HL-60/S4 treated with retinoic acid at 250 ng/mL for 4 days and 3 days (cell line): ENCODE results near the gene ITPK1.
"Not testable (repeated sequence)": the region's sequence is repeated elsewhere in the genome, so short reads cannot be mapped to it uniquely, and the experiment has no call there.

Experiments used
- in situ Hi-C: fragments of 300-500 bp; cut with MboI; formaldehyde crosslinking; loops from 2 replicates; pipeline ENCODE4 v1.7.0; 2022; ENCODE audit warnings: low sequenced_read_pairs

The ITPK1 gene

DNA sequence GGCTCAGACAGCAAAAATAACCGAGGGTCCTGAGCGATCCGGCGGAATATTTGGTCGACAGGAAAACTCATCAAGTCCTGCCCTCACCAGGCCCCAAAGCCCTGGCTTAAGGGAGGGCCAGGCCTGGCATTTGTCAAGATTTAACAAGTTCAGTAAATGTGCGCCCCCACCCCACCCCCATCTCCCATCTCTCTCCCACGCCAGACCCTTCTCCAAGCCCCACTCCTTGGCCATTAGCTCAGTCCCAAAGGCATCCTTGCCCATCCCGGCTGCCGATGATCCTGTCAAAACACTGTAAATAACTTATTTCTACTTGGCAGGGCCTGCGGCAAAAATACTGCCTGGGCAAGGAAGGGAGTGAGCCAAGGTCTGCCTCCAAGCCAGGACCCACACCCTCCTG lies 52.8 kb downstream of the ITPK1 start:
- in situ Hi-C loops, result no loop called here

DNA sequence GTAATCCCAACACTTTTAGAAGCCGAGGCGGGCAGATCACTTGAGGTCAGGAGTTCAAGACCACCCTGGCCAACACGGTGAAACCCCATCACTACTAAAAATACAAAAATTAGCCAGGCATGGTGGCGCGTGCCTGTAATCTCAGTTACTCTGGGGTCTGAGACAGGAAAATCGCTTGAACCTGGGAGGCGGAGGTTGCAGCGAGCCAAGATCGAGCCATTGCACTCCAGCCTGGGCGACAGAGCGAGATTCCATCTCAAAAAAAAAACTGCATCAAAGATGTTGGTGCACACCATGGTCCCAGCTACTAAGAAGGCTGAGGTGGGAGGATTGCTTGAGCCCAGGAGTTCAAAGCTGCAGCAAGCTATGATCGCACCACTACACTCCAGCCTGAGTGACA lies 53.7 kb downstream of the ITPK1 start:
- in situ Hi-C loops, result not testable (repeated sequence)

DNA sequence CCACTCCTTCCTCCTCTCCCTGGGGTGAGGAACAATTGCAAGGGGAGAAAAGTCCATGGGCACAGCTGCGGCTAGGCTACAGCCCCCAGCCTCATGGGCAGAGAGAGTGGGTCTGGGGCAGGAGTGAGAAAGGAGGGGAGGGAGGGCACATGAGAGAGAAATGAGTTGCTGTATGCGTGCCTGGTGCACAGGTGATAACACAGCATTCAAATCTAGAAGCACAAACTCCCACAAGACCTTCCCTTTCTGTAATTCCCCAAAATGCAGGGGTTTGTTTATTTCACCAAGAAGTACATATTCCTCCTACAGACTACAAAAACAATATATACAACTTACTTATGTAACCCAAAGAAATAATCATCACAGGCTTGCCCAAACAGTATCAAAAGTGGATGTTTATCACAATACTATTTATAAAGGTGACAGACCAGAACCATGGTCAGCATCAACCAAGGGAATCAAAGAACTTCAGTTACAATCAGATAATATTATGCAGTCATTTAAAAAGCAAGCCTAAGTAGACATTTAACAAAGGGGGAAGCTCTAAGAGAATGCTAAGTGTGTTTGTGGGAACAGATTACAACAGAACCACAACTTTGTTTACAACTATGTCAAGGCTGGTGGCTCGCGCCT lies 54.2 kb downstream of the ITPK1 start:
- in situ Hi-C loops, result no loop called here

DNA sequence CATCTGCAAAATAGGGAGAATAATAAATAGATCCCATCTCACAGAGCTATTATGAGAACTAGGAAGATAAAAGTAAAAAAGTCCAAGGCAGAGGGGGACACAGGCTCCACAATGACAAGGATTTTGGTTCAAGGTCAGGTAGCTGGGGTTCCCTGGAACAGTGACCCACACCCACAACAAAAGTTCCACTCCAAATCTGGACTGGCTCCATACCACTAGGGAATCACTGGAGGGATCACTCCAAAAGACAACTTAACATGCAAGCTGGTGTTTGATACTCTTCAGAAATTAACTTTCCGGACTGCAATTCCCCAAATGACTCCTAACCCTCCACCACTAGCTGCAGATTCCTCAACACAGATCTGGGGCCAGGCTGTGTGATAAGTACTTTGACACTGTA lies 54.9 kb downstream of the ITPK1 start:
- in situ Hi-C loops, result no loop called here

DNA sequence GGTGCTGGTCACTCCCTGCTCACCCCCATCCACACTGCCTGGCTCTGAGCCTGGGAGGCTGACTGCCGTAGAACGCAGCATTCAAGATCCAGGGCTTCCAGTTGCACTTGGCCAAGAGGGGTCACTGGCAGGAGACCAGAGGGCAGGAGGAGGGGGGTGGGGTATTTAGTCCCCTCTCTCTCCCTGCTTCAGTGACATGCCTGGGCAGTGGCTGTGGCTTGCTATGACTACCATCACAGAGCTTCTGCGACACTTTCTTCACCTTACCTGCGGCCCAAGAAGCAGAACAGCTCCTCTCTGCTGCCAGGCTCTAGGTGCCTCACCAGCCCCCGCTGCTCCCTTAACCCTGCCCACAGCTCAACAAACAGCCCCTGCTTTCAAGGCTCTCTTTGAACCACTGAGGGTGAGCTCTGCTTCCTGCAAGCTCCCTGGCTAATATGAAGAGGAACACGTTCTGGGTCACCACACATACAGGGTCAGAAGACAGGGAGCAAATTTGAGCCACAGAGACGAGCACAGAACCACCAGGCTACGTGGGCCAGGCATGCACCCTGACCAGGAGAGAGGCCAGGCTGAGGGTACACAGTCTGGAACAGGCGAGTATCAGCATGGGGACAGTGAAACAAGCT lies 55.7 kb downstream of the ITPK1 start:
- in situ Hi-C loops, result no loop called here

DNA sequence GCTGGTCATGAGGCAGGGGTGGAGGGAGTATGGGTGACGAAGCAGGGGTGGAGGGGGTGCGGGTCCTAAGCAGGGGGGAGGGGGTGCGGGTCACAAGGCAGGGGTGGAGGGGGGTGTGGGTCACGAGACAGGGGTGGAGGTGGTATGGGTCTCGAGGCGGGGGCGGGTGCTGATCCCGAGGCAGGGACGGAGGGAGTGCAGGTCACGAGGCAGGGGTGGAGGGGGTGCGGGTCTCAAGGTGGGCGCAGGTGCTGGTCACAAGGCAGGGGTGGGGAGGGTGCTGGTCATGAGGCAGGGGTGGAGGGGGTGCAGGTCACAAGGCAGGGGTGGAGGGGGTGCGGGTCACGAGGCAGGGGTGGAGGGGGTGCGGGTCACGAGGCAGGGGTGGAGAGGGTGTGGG lies 56.5 kb downstream of the ITPK1 start:
- in situ Hi-C loops, result no loop called here

DNA sequence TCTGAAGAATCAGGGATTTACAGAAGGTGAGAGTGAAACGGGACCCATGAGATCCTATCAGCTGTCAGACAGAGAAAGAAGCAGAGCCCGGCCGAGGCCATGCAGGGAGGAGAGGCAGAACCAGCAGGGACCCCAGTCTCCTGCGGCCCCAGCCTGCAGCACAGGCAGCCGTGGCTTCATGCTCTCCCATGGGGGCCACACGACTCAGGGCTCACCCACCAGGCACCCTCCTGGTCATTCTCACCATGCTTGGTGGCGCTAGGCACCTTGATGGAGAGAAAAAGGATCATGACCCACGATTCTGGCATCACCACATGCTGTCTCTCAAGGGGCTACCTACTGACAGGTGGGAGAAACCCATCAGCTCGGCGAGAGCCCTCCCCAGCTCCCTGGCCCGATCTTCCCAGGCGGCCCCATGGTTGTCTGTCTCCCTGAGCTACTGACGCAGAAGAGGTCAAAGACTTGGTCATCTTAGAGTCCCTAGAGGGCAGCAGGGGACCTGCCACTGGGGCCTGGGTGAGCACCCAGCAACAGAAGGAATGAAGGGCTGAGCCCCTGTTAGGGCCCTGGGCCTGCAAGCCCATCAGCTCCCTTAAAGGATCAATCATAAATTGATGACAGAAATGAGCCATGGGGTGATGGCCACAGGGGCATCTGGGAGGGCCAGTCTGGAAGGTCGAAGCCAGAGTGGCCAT lies 58.0 kb downstream of the ITPK1 start:
- in situ Hi-C loops, result no loop called here

DNA sequence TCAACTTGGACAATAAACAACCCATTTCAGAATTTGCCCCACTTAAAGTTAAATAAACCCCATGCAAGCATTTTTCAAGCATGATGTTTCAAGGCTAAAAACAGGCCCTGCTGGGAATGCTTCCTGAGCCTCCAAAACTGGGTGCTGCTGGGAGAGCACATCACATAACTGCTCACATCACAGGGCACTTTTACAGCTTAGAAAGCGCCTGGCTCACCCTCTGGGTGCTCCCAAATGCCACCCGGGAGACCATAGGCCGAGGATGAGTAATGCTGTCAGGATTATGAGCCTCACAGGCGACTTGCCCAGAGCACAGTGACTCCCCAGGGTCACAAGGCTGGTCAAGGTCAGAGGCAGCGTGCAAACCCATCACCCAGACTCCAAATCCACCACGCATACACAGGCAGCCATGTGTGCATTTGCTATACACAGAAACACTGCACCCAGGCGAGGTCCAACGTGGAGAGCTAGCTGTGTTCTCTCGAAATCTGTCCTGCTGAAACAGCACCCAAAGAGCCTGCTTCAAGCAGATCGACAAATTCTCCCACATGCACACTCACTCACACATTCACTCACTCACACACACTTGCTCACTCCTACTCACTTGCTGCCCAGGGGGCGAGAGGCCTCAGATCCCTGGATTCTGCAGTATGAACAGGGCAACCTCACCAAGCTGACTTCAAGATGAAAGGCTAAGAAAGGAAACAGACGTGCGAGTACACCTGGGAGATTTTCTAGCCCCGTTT lies 58.7 kb downstream of the ITPK1 start:
- in situ Hi-C loops, result no loop called here

DNA sequence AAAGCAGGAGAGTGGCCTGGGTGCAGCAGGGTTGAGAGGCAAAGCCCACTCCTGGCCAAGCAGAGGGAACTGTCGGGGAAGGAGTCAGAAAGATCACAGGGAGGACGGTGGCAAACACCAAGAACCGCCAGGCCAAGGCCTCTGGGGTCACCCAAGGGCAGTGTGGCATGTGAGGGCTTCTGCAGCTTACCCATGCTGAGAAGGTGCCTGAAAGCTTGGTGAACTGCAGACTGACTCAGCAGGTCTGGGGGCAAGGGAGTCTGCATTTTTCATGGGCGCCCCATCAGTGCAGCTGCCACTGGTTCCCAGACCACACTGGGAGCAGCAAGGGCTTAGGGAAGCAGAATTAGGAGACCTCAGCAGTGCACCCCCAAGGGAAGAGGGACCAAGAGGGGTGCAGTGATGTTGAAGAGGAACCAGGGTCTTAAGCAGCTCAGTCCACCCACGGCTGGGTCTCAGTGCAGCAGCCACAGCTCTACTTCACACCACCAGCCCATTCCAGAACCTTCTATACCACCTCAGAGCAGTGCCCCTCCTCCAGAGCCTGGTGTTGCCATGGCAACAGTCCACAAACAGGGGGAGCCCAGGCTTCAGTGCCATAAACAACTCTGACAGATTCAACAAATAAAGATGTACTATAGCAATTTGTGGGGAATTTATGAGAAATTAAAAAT lies 59.4 kb downstream of the ITPK1 start:
- in situ Hi-C loops, result no loop called here

DNA sequence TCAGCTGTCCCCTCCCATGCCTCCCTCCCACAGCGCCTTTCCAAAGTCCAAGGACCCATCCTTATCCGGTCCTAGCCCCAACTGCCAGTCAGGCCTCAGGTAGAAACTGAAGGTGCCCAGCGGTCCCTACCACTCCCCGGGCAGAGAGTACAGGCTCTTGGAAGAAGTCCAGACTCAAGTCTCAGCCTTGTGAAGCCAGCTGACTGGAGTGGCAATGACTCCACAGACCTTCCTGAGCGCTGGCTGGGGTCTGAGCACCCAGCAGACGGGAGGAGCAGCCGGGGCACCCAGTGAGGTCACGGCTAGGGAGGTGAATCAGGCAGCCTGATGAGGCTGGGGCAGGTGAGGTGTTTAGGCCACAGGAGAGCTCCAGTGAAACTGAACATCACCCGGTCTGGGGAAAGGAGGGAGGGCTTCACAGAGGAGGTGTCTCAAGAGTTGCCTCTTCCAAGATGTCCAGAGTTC lies 60.0 kb downstream of the ITPK1 start:
- in situ Hi-C loops, result no loop called here

DNA sequence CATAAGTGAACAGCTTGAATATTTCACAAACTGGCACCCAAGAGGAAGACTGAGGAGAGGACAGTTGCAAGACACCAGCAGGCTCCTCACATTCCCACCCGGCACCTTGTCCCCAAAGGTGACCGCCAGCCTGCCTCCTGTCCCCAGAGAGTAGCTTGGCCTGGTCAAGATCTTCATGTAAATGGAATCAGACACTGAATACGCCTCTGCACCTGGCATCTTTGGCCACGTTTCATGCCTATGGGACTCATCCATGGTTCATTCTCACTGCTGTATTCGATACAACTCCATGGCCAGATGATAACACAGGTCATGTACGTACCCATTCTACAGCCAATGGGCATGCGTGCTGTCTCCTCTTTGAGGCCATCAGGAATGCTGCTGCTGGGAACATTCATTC lies 60.8 kb downstream of the ITPK1 start:
- in situ Hi-C loops, result no loop called here

DNA sequence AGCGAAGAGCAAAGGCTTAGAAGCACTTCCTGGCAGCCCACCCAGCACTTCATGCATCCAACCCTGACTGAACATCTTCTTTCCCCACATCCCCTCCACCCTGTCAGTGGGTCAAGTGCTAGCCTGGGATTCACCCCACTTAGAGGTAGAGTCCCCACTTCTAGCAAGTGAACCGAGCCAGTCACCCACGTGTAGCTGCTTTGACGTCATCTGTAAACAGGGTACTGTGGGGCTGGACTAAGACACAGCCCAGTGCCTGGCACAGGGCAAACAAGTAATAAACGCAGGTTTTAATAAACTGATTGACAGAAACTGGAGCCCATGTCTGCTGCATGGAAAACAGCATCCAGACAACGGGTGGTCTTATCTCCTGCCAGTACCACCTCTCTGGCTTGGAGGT lies 61.7 kb downstream of the ITPK1 start:
- in situ Hi-C loops, result no loop called here

DNA sequence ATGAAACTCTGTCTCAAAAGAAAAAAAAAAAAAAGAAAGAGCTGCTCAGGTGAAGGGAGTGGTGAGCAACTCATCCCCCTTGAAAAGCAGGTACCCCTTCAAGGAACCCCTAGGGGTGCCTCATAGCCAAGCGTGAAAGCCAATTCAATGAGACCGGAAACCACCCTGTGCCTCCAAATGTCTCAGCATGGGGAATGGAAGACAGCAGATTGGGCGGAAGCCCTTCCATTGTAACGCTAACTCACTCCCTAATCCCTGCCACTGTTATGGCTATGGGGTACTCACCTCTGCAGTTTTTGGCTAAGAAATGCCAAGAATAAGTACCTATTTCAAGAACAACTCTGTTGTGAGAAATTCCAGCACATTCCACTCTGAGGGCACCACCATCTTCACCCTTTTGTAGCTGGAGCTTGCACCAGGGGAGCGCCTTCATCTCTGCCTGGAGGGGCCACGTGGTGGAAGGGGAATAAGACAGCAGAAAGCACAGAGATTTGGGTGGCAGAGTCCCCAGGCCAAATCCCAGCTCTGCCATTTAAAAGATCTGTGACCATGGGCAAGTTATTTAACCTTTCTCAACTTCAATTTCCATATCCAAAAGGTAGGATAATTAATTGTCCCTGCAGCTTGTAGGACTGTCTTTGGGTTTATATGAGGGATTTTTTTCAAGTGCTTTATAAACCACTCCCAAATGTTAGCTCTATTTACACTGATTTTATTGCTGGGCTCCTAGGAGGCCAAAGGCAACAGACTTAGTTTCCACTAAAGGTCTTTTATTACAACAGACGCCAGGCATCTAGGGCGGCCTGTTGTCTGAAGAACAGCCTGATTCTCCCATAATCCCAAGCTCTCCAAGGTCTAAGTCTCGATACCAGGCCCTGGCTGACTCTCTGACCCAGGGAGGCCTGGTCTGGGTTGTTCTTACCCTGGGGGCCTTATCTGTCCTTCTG lies 63.9 kb downstream of the ITPK1 start:
- in situ Hi-C loops, result no loop called here

DNA sequence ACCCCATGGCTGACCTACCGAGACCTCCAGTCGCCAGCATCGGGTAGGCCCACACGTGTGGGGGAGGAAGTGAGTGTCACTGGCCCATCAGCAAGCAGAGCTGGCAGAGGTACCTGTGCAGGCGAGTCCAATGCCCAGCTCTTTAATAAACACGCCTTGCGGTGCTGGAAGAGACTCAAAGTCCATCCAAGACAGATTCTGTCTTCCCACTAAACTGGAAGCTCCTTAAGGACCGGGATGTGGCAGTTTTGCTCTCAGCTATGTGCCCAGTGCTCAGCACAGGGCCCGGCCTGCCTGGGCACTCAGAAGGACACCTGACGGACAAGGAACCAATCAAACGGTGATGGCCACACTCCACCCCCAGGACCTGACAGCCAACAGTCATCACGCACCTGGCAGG lies 65.0 kb downstream of the ITPK1 start:
- in situ Hi-C loops, result no loop called here

DNA sequence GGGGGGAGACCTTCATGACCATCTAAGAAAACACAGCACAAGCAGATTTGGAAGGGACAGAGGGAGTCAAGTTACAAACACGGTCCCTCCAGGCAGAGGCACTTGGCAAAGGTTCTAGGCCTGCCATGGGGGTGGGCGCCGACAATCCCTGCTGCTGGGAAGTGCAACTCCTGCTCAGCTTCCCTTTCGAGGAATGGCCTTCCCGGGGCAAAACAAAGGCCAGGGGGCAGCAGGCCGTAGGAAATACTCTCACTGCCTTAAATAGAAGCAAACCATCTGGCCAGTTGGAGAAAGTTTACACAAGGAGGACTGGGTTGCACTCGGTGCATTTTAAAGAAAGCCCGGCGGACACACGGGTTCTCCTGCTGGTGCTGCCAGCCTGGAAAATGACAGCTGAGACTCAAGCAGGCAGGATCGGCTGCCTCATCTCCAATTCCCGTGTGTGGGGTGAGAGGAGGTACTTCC lies 65.8 kb downstream of the ITPK1 start:
- in situ Hi-C loops, result no loop called here

DNA sequence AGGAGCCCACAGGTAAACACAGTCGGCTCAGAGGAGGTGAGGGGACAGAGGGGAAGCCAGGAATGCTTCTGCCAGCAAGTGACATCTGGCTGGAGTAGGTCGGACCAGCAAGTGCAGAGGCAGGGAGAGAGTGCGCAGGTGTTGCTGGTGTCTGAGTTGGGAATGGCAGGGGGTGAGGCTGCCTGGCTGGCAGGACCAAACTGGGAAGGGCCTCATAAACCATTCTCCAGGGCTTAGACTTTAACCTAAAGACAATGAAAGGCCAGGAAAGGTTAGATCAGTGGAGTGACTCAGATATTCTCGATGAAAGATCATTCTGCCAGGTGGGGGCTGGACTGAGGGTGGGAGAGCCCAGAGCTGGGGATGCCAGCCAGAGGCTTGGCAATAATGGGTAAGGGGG lies 66.4 kb downstream of the ITPK1 start:
- in situ Hi-C loops, result no loop called here

DNA sequence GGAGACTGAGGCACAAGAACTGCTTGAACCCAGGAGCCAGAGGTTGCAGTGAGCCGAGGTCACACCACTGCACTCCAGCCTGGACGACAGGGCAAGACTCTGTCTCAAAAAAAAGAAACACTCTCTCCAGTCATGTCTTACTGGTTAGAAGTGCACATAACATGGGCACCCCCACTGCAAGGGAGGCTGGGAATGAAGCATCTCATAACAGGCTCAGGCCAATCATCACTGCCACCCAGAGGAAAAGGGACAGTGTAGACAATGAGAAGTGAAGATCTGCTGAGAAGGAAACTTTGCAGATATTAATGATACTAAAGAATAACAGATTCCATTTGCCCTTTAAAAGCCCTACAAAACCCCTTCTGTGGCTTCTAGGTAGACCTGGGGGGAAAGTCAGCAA lies 66.9 kb downstream of the ITPK1 start:
- in situ Hi-C loops, result no loop called here

DNA sequence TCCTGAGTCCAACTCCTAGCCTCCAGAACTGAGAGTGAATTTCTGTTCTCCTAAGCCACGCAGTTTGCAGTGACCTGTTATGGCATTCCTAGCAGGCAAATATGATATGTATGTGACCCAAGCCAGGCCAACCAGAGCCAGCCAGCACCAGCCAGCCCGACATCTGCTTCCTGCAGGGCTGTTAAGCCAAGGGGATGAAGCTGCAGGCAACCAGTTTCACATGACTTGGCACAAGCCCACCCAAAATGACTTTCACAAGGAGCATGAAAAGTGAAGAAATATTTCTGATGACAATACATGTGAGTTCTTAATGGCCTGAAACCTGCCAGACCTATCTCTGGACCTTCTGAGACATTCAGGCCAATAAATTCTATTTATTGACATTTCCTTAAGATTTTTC lies 68.1 kb downstream of the ITPK1 start:
- in situ Hi-C loops, result no loop called here

DNA sequence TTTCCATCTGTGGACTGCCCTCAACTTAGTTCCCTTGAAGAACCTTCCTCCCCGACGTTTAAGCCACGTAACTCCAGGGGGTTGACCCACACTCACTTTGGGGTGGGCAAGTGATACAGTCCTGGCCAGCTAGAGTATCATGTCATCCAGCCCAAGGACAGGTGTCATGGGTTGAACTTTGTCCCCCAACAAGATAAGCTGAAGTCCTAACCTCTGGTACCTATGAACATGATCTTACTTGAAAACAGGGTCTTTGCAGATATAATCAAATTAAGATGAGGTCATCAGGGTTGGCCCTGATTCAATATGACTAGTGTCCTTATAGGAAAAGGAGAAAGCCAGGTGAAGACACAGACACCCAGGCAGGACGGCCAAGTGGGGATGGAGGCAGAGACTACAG lies 68.6 kb downstream of the ITPK1 start:
- in situ Hi-C loops, result no loop called here

DNA sequence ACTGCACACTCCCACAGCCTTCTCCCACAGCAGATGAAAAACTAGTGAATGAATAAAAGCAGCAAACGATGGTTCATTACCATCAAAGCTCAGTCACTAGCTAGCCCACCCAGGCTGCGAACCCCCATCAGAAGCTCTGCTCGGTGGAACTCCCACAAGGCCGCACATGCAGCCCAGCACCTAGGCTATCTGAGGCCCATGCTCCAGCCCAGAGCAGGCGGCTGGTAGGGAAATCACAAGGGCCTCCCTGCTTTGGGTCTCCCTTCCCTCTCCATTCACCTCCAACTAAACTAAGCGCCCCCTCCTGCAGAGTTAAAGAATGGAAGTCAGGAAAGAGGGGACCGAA lies 69.0 kb downstream of the ITPK1 start:
- in situ Hi-C loops, result no loop called here
